ELR (cell line): ENCODE results near the gene NEB.

Experiments
- DNase-seq: peaks from one replicate; pipeline ENCODE4 v3.0.0-alpha.2; 2015; ENCODE audit warnings: low read depth

NEB gene

DNA sequence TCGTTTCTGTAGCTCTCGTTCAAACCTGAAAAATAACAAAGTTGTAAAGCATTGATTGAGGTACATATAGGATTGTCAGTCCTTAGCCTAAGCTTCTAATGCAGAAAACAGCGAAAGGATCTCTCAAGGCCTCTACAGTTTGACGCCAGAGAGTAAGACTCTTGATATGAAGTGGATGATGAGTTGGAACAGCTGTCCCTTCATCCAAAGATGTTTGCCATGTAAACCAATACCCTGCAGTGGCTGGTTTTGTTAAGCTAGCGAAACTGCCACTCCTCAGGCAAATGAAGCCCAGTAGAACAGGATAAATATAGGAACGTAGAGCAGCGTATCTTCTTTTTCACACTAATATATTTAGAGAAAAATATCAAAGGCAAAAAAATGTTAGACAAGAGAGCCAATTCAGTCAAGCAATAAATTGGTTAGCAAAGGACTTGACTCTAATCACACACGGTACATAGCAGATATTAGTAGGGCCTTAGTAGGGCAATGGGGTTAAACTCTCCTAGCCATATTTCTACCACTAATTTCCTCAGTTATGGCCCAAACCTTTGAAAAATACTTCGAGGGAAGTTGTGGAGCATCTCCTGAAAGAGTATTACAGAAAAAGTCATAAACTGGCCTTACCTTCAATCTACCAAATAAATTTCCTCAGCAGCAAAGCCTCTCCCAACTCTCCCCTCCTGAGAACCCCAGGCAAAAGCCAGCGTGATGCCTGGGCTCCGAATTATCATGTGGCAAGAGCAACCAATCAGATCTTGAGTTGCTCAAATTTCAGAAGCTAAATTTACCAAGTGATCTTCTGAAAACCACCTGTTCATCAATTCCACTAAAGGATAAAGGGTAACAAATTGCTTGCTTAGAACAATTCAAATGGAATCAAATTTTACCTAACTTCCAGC, at the start of gene NEB:
Gene NEB, minus strand, starts transcription at position 706 of the 902 bp plus-strand sequence. CDS start 1,320 bp downstream, outside the sequence.
- no peak for DNase-seq

- DNase-seq: no peak
Measured at GRCh38 chr2:151783133-151783520, 48.9 kb upstream of the NEB start.

DNA sequence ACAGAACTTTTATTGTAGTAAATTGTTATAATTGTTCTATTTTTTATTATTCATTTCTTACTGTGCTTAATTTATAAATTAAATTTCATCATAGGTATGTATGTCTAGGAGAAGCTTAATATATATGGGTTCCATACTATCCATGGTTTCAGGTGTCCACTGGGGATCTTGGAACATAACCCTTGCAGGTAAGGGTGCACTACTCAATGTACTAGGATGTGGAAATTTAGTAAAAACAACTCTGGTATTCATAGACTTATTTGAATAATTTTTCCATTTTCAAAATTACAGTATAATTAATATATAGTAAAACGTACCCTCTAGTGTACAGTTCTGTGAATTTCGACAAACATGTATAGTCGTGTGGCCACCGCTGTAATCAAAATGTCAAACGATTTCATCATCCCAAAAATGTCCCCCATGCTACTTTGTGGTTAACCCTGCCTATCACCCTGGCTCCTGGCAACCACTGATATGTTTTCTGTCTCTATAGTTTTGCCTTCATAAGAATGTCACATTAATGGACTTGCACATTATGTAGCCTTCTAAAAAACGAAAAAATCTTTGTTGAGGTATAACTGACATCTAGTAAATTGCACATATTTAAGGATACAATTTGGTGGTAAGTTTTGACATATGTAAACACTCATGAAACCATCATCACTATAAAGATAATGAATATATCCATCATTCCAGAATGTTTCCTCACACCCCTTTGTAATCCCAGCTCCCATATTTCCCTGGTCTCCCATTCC, 48.3 kb upstream of the NEB start:
- DNase-seq: no peak

- no peak for DNase-seq
Measured at GRCh38 chr2:151781642-151782041, 47.4 kb upstream of the NEB start.

- no peak for DNase-seq
Measured at GRCh38 chr2:151780938-151781337, 46.7 kb upstream of the NEB start.

GRCh38 chr2:151777935-151778334, 43.7 kb upstream of the NEB start:
- no peak for DNase-seq

GRCh38 chr2:151777487-151777886, 43.2 kb upstream of the NEB start:
- peak; percentile 20 for DNase-seq

- no peak for DNase-seq
Measured at GRCh38 chr2:151776367-151776766, 42.1 kb upstream of the NEB start.

DNA sequence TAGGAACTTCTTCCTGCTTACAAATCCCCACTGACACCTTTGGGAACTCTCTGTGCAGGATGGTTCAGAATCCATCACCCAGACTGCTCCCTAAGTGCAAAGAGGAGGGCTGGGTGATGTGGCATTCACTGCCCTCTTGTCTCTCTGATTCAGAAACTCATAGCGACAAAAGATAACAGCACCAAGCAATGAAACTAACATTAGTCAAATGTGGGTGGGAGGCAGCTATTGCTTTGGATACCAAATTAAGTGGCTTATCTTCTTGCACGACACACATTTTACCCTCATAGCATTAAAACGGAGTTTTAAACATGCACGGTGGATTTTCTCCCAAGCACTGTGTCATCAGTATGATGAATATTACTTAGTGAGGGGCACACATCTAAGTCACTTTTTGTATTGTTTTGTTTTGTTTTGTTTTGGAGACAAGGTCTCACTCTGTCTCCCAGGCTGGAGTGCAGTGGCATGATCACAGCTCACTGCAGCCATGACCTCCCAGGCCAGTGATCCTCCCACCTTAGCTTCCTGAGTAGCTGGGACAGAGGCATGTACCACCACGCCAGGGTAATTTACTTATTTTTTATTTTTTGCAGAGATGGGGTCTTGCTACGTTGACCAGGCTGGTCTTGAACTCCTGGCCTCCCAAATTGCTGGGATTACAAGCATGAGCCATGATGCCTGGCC, 40.9 kb upstream of the NEB start:
- DNase-seq: no peak

DNA sequence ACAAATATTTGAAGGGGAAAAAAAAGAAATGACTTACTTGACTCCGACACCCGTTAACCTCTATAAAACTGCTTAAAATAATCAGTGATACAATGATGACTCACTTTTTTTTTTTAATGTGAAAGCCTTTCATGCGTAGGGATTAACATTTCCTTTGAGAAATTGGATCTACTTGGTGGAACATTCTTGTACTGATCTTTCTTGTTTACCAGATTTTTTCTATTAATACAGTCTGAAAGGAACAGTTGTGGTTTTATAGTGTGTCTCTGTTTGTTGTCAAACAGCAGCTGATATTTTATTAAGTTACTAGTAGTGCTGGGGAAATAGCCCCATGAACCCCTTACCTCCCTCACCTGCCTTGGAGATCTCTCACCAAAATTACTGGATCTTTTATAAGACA, 40.2 kb upstream of the NEB start:
- peak; percentile 74 for DNase-seq

- peak; percentile 37 for DNase-seq
Measured at GRCh38 chr2:151771599-151772358, 37.5 kb upstream of the NEB start.

DNA sequence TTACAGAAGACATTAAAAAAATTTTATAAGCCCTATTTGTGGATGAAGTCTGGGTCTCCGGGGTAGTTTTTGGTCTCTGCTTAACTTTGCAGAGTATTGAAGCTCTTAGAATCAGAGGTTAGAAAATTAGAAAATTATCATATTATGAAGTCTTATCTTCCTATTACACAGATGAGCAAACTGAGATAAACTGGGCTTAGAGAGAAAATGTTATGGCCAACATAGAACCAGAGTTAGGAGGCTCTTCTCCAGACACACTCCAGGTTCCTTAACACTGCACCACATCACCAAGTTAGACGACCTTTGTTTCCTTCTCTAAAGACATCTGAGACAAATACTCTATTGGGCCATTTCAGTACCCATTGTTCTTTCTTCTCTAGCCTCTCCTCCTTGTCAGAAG, 36.7 kb upstream of the NEB start:
- no peak for DNase-seq

DNA sequence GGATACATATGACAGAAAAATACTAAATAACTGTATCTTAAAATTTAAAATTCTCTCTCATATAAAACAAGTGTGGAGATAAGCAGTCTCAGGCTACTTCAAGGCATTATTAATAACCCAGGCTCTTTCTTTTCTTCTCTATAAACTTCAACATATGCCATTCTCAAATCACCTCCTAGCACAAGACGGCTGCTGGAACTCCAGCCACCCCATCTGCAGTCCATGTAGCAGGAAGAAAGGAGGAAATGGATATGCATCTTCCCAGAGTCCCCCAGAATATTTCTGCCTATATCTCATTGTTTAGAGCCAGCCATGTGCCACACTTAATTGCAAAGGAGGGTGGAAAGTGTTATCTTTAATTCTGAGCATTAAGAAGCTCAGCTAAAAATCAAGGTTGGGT, 35.3 kb upstream of the NEB start:
- DNase-seq: no peak

DNA sequence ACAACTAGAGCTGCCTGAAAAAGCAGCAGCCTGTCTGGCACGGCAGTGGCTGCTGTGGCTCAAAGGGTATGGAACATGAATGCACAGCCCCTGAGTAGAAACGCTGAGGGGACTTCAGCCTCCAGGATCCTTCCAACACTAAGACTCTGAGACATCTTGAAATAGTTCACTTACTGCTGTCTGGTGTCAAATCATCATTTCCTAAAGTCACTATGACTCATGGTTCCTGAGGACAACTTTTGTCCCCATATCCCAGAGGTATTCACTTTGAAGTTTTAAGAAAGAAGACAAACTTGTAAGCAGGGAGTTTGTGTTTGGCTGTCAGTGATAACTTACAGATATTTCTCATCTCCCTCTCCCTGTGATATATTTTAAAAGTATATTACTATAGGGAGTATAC, 33.3 kb upstream of the NEB start:
- DNase-seq: peak; percentile 10

DNA sequence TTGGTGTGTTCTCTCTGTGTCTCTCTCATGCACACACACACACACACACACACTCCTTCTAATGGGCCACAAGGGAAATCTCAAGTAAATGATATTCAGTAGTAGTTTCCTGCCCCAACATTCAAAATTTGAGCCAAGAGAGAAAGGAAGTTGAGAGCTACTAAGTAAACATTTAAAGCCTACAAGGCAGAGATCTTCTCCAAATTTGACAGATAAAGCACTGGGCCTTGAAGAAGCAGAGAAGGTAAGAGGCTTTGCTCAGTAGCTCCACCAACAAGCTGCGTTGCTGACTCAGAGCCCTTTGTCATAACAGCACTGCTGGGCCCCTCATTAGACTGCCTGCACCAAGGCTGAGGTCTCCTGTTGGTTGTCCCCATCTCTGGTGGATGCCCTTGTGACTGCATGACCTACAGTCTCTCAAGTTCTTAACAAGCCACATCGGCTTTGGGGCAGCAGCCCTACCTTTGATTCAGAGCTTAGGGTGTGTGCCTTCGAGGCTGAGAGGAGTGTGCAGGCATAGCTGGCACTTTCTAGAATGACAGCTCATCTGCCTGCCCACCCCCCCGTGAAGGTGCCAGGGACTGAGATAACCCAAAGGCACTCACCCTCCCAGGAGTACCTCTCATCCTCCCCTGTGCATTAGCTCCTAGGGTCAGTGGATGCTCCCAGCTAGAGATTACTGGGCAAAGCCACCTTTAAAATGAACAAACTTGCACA, 32.3 kb upstream of the NEB start:
- DNase-seq: peak; percentile 17

DNA sequence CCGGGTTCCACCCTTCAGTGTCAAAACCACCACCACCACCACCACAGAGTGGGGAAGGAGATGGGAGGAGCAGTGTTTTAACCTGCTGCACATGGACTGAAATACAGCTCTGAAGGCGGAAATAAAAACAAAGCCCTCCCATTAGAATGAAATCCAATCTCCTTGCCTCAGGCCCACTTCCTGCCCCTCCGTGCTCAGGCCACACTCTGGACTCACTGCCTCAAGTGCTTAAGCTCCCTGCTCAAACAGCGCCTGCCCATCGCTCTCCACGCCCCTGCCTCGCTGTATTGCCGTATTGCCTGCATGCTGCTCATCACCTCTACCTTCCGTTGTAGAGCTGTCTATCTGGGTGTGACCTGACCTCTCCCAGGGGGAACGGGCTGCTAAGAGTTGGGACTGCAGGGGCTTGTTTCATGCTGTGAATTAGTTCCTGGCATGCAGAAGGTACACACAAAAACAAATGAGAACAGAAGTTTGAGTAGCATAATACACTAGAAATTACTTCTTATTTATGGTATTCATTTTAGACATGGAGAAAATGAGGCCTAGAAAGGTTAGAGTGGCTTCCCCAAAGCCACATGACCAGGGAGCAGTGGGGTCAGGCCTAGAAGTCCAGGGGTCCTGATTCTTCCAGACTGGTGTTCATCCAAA, 31.6 kb upstream of the NEB start:
- DNase-seq: no peak

DNA sequence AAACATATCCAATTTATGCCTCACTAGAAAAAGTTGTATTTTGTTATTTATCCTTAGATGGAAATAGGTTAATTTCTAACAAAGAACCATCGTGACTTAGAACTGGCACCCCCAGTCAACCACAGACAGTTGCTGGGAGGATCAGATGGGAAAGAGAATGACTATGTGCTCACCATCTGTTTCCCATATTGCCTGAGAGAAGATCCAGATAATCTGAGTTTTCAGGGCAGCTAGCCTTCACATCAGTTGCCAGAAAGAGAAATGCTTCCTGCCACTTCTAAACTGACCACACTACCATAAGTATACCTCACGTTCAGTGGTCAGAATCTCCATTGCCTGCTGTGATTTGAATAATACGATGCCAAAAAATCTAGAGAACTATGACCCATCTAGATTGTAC, 28.4 kb upstream of the NEB start:
- DNase-seq: no peak

GRCh38 chr2:151761687-151762086, 27.4 kb upstream of the NEB start:
- no peak for DNase-seq

- no peak for DNase-seq
Measured at GRCh38 chr2:151761193-151761592, 26.9 kb upstream of the NEB start.

- DNase-seq: no peak
Measured at GRCh38 chr2:151760139-151760650, 25.9 kb upstream of the NEB start.

- no peak for DNase-seq
Measured at GRCh38 chr2:151758744-151759143, 24.5 kb upstream of the NEB start.
